Lung (tissue), 12 donors: ENCODE measurements around the gene MPV17. TPM values are rescaled to one million over a fixed set of nuclear protein-coding genes. Genes with fewer than 3 reads are reported as not detected.
A peak's percentile ranks its signal among the peaks of the same experiment; 100 is the strongest.

Experiments
- ATAC-seq: fragments of 200-7000 bp; cut with Tn5 transposase; one replicate; pipeline ENCODE4 v1.9.1; 2020; ENCODE audit warnings: moderate number of reproducible peaks; ENCODE audit not compliant: insufficient read depth, low FRiP score
- DNase-seq, 3 donors: peaks; one replicate each; pipeline ENCODE4 v3.0.0-alpha.2; 2013 to 2017
- H3K27ac ChIP-seq, 2 donors: one replicate each; pipeline ENCODE4 v1.5.1; 2013; ENCODE audit warnings: mild to moderate bottlenecking in 2 of 2, moderate library complexity in 2 of 2, control low read depth in 1 of 2, inconsistent platforms in 1 of 2, low read depth in 1 of 2, low read length in 1 of 2
- H3K27me3 ChIP-seq, 3 donors: one replicate each; pipeline ENCODE4 v1.5.1; 2013; ENCODE audit warnings: low read length in 2 of 3; ENCODE audit not compliant: control insufficient read depth in 3 of 3, insufficient read depth in 3 of 3
- H3K36me3 ChIP-seq, 4 donors: one replicate each; pipeline ENCODE4 v1.5.1; 2013; ENCODE audit warnings: low read length in 4 of 4, mild to moderate bottlenecking in 1 of 4, moderate library complexity in 1 of 4; ENCODE audit not compliant: control insufficient read depth in 4 of 4, insufficient read depth in 4 of 4
- H3K4me1 ChIP-seq, 5 donors: one replicate each; pipeline ENCODE4 v1.5.1; 2013; ENCODE audit warnings: low read length in 5 of 5, mild to moderate bottlenecking in 2 of 5, moderate library complexity in 1 of 5; ENCODE audit not compliant: control insufficient read depth in 5 of 5, insufficient read depth in 5 of 5
- H3K4me3 ChIP-seq: one replicate; pipeline ENCODE4 v1.5.1; 2013; ENCODE audit warnings: mild to moderate bottlenecking, control low read depth, moderate library complexity
- H3K9ac ChIP-seq, 2 donors: one replicate each; pipeline ENCODE4 v1.5.1; 2013; ENCODE audit warnings: low read length in 2 of 2, control low read depth in 1 of 2; ENCODE audit not compliant: insufficient read depth in 1 of 2
- H3K9me3 ChIP-seq, 4 donors: one replicate each; pipeline ENCODE4 v1.5.1; 2013; ENCODE audit warnings: low read length in 3 of 4, mild to moderate bottlenecking in 1 of 4, moderate library complexity in 1 of 4; ENCODE audit not compliant: control insufficient read depth in 4 of 4, insufficient read depth in 3 of 4
- WGBS, 2 donors: extraction: QIAGEN DNeasy Blood & Tissue Kit; methylation state at CpG; one replicate each; pipeline ENCODE4 v1.1.7; 2013; 5-methylcytosine and 5-hydroxymethylcytosine counted together
- polyA plus RNA-seq, 2 donors: library from polyadenylated mRNA; stranded (reverse); fragments of 200-250 nt; gene quantifications; one replicate each; pipeline ENCODE4 v1.2.1, GENCODE V29; 2013
- total RNA-seq, 2 donors: library from RNA; depleted of rRNA in 1 of 2; stranded (reverse); fragments of >200 nt in 1 of 2; gene quantifications; one replicate each; pipeline ENCODE4 v1.2.1, GENCODE V29; 2014 to 2021
- TF ChIP-seq, protein P1 (sequence below): IDR thresholded peaks from 2 replicates; pipeline ENCODE4 v1.5.1; 2012; ENCODE audit warnings: mild to moderate bottlenecking; ENCODE audit errors: control extremely low read depth, extremely low read depth
- donor health status: control.
- donor health status: control.
- donor health status: Bipolar disorder and iron deficiency.
- donor health status: healthy.
- donor health status: DM: yes; HTN: yes; CAD: no.

The MPV17 gene
- total and polyA plus RNA-seq, 4 donors: 42.1 to 224 (median 98.7) TPM

DNA sequence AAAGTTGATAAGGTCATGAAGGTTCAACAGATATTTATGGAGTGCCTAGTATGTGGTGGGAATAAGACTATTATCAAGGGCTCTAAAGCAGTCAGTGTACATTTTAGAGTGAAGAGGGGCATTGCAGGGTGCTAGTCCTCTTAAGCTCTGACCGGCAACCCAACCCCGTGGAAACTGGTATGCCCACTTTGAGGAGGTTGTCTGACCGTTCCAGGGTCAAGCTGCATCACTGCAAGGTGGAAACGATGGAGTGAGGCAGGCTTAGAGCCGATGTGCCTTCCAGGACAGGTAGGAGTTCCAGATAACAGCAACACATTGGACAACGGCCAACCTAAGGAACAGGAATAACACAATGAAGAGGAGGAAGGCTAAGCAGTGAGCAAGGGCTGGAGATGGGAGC lies 13.2 kb downstream of the MPV17 start:
- DNase-seq (no peak), ATAC-seq (no peak)
- Histone ChIP-seq H3K9me3 (peaks cover 0 to 11% (median 0%) of the 10 kb centered on the region in 4 donors), H3K36me3 (peaks cover 0 to 19% (median 9%) of the 10 kb centered on the region in 4 donors), H3K27ac (no peak overlapping the region), H3K27me3 (peaks cover 0 to 40% (median 34%) of the 10 kb centered on the region in 3 donors), H3K9ac (no peak overlapping the region), H3K4me1 (peaks cover 0 to 20% (median 0%) of the 10 kb centered on the region in 5 donors), H3K4me3 (no peak overlapping the region)
- WGBS, 2 donors: 93 to 94% methylated on average over 6 of the region's 6 CpGs
- TF ChIP-seq, protein P1, sequence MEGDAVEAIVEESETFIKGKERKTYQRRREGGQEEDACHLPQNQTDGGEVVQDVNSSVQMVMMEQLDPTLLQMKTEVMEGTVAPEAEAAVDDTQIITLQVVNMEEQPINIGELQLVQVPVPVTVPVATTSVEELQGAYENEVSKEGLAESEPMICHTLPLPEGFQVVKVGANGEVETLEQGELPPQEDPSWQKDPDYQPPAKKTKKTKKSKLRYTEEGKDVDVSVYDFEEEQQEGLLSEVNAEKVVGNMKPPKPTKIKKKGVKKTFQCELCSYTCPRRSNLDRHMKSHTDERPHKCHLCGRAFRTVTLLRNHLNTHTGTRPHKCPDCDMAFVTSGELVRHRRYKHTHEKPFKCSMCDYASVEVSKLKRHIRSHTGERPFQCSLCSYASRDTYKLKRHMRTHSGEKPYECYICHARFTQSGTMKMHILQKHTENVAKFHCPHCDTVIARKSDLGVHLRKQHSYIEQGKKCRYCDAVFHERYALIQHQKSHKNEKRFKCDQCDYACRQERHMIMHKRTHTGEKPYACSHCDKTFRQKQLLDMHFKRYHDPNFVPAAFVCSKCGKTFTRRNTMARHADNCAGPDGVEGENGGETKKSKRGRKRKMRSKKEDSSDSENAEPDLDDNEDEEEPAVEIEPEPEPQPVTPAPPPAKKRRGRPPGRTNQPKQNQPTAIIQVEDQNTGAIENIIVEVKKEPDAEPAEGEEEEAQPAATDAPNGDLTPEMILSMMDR: no peak

DNA sequence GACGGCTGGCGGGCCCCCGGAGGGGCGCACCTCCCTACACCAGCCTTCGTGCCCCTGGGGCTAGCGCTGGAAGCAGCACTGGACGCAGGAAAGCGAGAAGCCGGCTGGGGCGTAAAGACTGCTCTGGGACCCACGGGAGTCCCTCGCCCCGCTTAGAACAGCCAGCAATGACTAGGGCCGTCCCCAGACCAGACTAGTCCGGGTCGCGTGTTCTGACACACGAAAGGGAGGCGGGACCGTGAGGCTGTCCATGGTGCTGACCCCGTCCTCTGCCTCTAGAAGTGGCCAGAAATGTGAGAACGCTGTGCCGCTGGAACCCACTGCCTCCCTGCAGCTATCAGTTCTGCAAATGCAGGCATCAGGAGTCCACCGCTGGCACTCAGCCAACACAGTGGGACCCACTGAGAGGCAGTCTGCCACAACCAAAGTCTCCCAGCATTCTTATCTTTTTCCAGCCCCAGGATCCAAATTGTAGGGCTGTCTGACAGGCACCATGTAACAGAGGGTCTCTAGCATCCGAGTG lies 14.5 kb downstream of the MPV17 start, which contains the start of gene UCN:
Gene UCN, minus strand, starts transcription at position 87 of the 523 bp plus-strand sequence. CDS start 550 bp downstream, outside the sequence.
- Histone ChIP-seq H3K36me3 (peaks cover 0 to 19% (median 9%) of the 10 kb centered on the region in 4 donors), H3K9me3 (peaks cover 0 to 11% (median 0%) of the 10 kb centered on the region in 4 donors), H3K4me3 (no peak within 1 kb of the TSS), H3K9ac (no peak within 1 kb of the TSS), H3K27me3 (peaks cover 0 to 44% (median 34%) of the 10 kb centered on the region in 3 donors), H3K4me1 (peaks cover 0 to 20% (median 0%) of the 10 kb centered on the region in 5 donors), H3K27ac (no peak within 1 kb of the TSS)
- ATAC-seq (no peak), DNase-seq (peak; percentile 67 to 78 (median 72))
- TF ChIP-seq, protein P1: no peak
- WGBS, 2 donors: 46 to 74% methylated on average over 22 to 25 of the region's 25 CpGs

DNA sequence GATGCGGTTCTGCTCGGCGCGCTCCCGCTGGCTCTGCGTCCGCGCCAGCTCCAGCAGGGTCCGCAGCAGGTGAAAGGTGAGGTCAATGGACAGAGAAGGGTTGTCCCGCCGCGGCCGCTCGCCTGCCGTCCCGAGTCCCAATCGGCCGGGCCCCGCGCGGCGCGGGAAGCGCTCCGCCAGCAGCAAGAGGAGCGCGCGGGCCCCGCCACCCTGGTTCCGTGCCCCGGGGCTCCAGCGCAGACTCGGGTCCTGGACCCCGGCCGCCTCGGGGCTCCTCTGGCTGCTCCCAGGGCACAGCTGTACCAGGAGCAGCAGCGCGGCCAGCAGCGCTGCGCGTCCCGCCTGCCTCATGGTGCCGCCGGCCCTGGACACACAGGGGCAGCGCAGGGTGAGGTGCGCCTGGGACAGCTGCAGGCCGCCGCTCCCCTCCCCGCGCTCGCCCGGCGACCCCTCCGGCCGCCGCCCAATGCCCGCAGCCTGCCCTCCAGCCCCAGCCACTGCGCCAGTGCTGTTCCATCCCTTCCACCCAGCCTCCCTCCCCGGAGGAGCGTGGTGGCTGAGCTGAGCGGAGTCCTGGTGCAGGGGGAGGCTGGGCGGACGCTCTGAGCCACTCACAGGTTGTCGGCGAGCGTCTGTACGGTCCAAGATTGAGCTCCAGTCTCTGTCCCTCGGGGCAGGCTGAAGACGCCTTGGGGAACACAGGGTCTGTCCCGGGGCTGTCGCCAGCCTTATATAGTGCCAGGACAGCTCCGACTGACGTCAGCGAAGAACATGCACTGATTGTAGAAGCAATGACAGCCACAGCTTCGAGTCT lies 15.1 kb downstream of the MPV17 start:
- ATAC-seq (no peak), DNase-seq (no peak)
- Histone ChIP-seq H3K9ac (no peak overlapping the region), H3K27ac (no peak overlapping the region), H3K36me3 (peaks cover 0 to 17% (median 9%) of the 10 kb centered on the region in 4 donors), H3K27me3 (peaks cover 0 to 44% (median 34%) of the 10 kb centered on the region in 3 donors), H3K4me3 (no peak overlapping the region), H3K9me3 (peaks cover 0 to 11% (median 0%) of the 10 kb centered on the region in 4 donors), H3K4me1 (peaks cover 0 to 20% (median 0%) of the 10 kb centered on the region in 5 donors)
- 19 to 25% methylated on average over 67 to 75 of the region's 75 CpGs for WGBS, 2 donors
- TF ChIP-seq, protein P1: no peak
